Measurements from ENCODE around the gene CPNE6. TPM values are rescaled to one million over a fixed set of nuclear protein-coding genes. Genes with fewer than 3 reads are reported as not detected.
A peak's percentile ranks its signal among the peaks of the same experiment; 100 is the strongest.

The CPNE6 gene
- total RNA-seq, 1 experiment from 2014 or later, result not detected

GRCh38 chr14:24092110-24092504, 20.7 kb downstream of the CPNE6 start:
- Mint-ChIP-seq H3K9me3 (peaks cover 0 to 2% of the 10 kb centered on the region in 2 experiments; a peak in 3 of 5 replicates), H3K27ac (no peak overlapping the region), H3K36me3 (ENCODE audit: insufficient read depth in 1 of 3, low read depth in 3 of 3) (peaks cover 12 to 19% (median 13%) of the 10 kb centered on the region in 3 experiments; a peak in 6 of 7 replicates), H3K27me3 (ENCODE audit: low read depth) (peaks cover 4% of the 10 kb centered on the region), H3K4me1 (peaks cover 21 to 41% of the 10 kb centered on the region in 2 experiments), H3K4me3 (peak overlapping the region in 1 of 2 experiments; percentile 3; a peak in 1 of 5 replicates)
- no peaks in the 10 kb centered on the region for H3K27me3 ChIP-seq (ENCODE audit: insufficient read depth, low read length)
- H3K79me1 ChIP-seq (ENCODE audit: insufficient read depth, low read depth, low read length, poor library complexity, severe bottlenecking), result no peaks in the 10 kb centered on the region
- H4K20me1 ChIP-seq (ENCODE audit: control insufficient read depth, insufficient read depth, insufficient read length), result no peaks in the 10 kb centered on the region
- H2BK15ac ChIP-seq (ENCODE audit: low read depth, low read length), result no peak overlapping the region
- peaks cover 6% of the 10 kb centered on the region for H3K23me2 ChIP-seq (ENCODE audit: insufficient read length, low read depth, low read length, poor library complexity, severe bottlenecking)
- H3K27ac ChIP-seq (ENCODE audit: insufficient read length, low read depth, low read length), result no peak overlapping the region
- H3K9me3 ChIP-seq (ENCODE audit: control insufficient read depth, low read depth, low read length), result no peaks in the 10 kb centered on the region
- no peak overlapping the region for H3K14ac ChIP-seq (ENCODE audit: insufficient read depth, low read length)
- no peak overlapping the region for H3K23ac ChIP-seq (ENCODE audit: insufficient read length, low read depth, low read length)
- H4K5ac ChIP-seq (ENCODE audit: insufficient read length, low read depth, low read length), result no peak overlapping the region
- no peak overlapping the region for H3K18ac ChIP-seq (ENCODE audit: insufficient read length, low read depth, low read length)
- H2BK12ac ChIP-seq (ENCODE audit: insufficient read length, low read depth, low read length), result no peak overlapping the region
- H3K56ac ChIP-seq (ENCODE audit: insufficient read length, low read depth, low read length), result no peak overlapping the region
- no peak overlapping the region for H2AK5ac ChIP-seq (ENCODE audit: insufficient read length, low read length)
- H2AFZ ChIP-seq (ENCODE audit: low read length), result no peak overlapping the region
- TF ChIP-seq, protein P1, sequence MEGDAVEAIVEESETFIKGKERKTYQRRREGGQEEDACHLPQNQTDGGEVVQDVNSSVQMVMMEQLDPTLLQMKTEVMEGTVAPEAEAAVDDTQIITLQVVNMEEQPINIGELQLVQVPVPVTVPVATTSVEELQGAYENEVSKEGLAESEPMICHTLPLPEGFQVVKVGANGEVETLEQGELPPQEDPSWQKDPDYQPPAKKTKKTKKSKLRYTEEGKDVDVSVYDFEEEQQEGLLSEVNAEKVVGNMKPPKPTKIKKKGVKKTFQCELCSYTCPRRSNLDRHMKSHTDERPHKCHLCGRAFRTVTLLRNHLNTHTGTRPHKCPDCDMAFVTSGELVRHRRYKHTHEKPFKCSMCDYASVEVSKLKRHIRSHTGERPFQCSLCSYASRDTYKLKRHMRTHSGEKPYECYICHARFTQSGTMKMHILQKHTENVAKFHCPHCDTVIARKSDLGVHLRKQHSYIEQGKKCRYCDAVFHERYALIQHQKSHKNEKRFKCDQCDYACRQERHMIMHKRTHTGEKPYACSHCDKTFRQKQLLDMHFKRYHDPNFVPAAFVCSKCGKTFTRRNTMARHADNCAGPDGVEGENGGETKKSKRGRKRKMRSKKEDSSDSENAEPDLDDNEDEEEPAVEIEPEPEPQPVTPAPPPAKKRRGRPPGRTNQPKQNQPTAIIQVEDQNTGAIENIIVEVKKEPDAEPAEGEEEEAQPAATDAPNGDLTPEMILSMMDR (conservative IDR thresholded peaks at IDR 0.05), result no peak
- H3T11ph ChIP-seq (ENCODE audit: low read length), result no peak overlapping the region
- no peaks in the 10 kb centered on the region; the same call in 1 of the 2 replicates for H3K4me1 ChIP-seq (ENCODE audit: insufficient read depth, low read length)
- no peak overlapping the region for H3K9ac ChIP-seq (ENCODE audit: extremely low read depth, insufficient read length, low read length)
- H2BK20ac ChIP-seq (ENCODE audit: low read depth, low read length, poor library complexity, severe bottlenecking), result no peak overlapping the region
- no peak overlapping the region for H3K4ac ChIP-seq (ENCODE audit: low read depth, low read length)
- H3K4me2 ChIP-seq (ENCODE audit: insufficient read depth, insufficient read length, low read length), result no peak overlapping the region
- H3K79me2 ChIP-seq (ENCODE audit: insufficient read depth, low read length), result no peaks in the 10 kb centered on the region; the same call in 1 of the 2 replicates
- H4K91ac ChIP-seq (ENCODE audit: insufficient read length, low read depth, low read length), result no peak overlapping the region
- H4K8ac ChIP-seq (replicated peaks; ENCODE audit: insufficient read length, low read depth, low read length), result no peak overlapping the region
- no peak overlapping the region for H2BK120ac ChIP-seq (ENCODE audit: low read depth, low read length, poor library complexity, severe bottlenecking)
- H2BK5ac ChIP-seq (ENCODE audit: insufficient read length, low read length), result no peak overlapping the region
- no peak for DNase-seq

Measured in H9 (cell line).